Measurements from ENCODE around the gene LDLRAD4. TPM values are rescaled to one million over a fixed set of nuclear protein-coding genes. Genes with fewer than 3 reads are reported as not detected.
"Not testable (repeated sequence)": the region's sequence is repeated elsewhere in the genome, so short reads cannot be mapped to it uniquely, and the experiment has no call there.

Gene LDLRAD4
- total RNA-seq, 2 donors from 2014 or later, result 18.4 to 59.2 TPM

GRCh38 chr18:13252686-13253410 is 34.3 kb downstream of the LDLRAD4 start:
- DNase-seq (ENCODE audit: low spot score in 2 of 2) (no peak), ATAC-seq (no peak)
- no peaks in the 10 kb centered on the region for H3K9me3 Mint-ChIP-seq
- H3K27ac Mint-ChIP-seq, result peak overlapping the region in 1 of 2 donors; percentile 39
- H3K36me3 Mint-ChIP-seq, result no peaks in the 10 kb centered on the region

GRCh38 chr18:13253786-13254688 is 35.5 kb downstream of the LDLRAD4 start:
- DNase-seq (ENCODE audit: low spot score in 2 of 2) (no peak), ATAC-seq (no peak)
- Mint-ChIP-seq H3K27ac (peak overlapping the region in 1 of 2 donors; percentile 59), H3K9me3 (no peaks in the 10 kb centered on the region), H3K36me3 (no peaks in the 10 kb centered on the region)

- H3K9me3 Mint-ChIP-seq, result no peaks in the 10 kb centered on the region
- ATAC-seq, result no peak
- DNase-seq (ENCODE audit: low spot score in 2 of 2), result no peak
- no peaks in the 10 kb centered on the region for H3K36me3 Mint-ChIP-seq
- peak overlapping the region in 1 of 2 donors; percentile 20 for H3K27ac Mint-ChIP-seq
Observed at GRCh38 chr18:13254971-13255927, 36.7 kb downstream of the LDLRAD4 start.

- no peaks in the 10 kb centered on the region for H3K36me3 Mint-ChIP-seq
- H3K27ac Mint-ChIP-seq, result peak overlapping the region in 1 of 2 donors; percentile 48
- ATAC-seq, result no peak
- DNase-seq (ENCODE audit: low spot score in 2 of 2), result no peak
- H3K9me3 Mint-ChIP-seq, result no peaks in the 10 kb centered on the region
Observed at GRCh38 chr18:13256444-13257305, 38.1 kb downstream of the LDLRAD4 start.

GRCh38 chr18:13257361-13257980 is 38.9 kb downstream of the LDLRAD4 start:
- Mint-ChIP-seq H3K27ac (no peak overlapping the region), H3K9me3 (no peaks in the 10 kb centered on the region), H3K36me3 (no peaks in the 10 kb centered on the region)
- no peak for DNase-seq (ENCODE audit: low spot score in 2 of 2)
- no peak for ATAC-seq

GRCh38 chr18:13258921-13259320 is 40.4 kb downstream of the LDLRAD4 start:
- no peak for DNase-seq (ENCODE audit: low spot score in 2 of 2)
- no peak overlapping the region for H3K27ac Mint-ChIP-seq
- no peak for ATAC-seq
- no peaks in the 10 kb centered on the region for H3K36me3 Mint-ChIP-seq
- no peaks in the 10 kb centered on the region for H3K9me3 Mint-ChIP-seq

GRCh38 chr18:13259701-13260100 is 41.1 kb downstream of the LDLRAD4 start:
- ATAC-seq, result no peak
- DNase-seq (ENCODE audit: low spot score in 2 of 2), result no peak
- no peaks in the 10 kb centered on the region for H3K9me3 Mint-ChIP-seq
- no peak overlapping the region for H3K27ac Mint-ChIP-seq
- H3K36me3 Mint-ChIP-seq, result no peaks in the 10 kb centered on the region

GRCh38 chr18:13260197-13260934 is 41.8 kb downstream of the LDLRAD4 start:
- Mint-ChIP-seq H3K9me3 (no peaks in the 10 kb centered on the region), H3K36me3 (peaks cover 4% of the 10 kb centered on the region in 2 donors), H3K27ac (no peak overlapping the region)
- no peak for ATAC-seq
- DNase-seq (ENCODE audit: low spot score in 2 of 2), result no peak

GRCh38 chr18:13260935-13261640 is 42.5 kb downstream of the LDLRAD4 start:
- ATAC-seq (no peak), DNase-seq (ENCODE audit: low spot score in 2 of 2) (no peak)
- no peaks in the 10 kb centered on the region for H3K9me3 Mint-ChIP-seq
- peak overlapping the region in 1 of 2 donors; percentile 31 for H3K27ac Mint-ChIP-seq
- peaks cover 4 to 6% of the 10 kb centered on the region in 2 donors for H3K36me3 Mint-ChIP-seq

- ATAC-seq (no peak), DNase-seq (ENCODE audit: low spot score in 2 of 2) (no peak)
- H3K36me3 Mint-ChIP-seq, result peaks cover 4 to 6% of the 10 kb centered on the region in 2 donors
- H3K9me3 Mint-ChIP-seq, result no peaks in the 10 kb centered on the region
- H3K27ac Mint-ChIP-seq, result peak overlapping the region in 1 of 2 donors; percentile 31
Observed at GRCh38 chr18:13261661-13262357, 43.2 kb downstream of the LDLRAD4 start.

GRCh38 chr18:13262358-13262680 is 43.8 kb downstream of the LDLRAD4 start:
- H3K9me3 Mint-ChIP-seq; DNase-seq (ENCODE audit: low spot score in 2 of 2); ATAC-seq; H3K36me3 Mint-ChIP-seq; H3K27ac Mint-ChIP-seq: not testable (repeated sequence)

- ATAC-seq (no peak), DNase-seq (ENCODE audit: low spot score in 2 of 2) (no peak)
- H3K36me3 Mint-ChIP-seq, result peaks cover 4 to 6% of the 10 kb centered on the region in 2 donors
- no peaks in the 10 kb centered on the region for H3K9me3 Mint-ChIP-seq
- no peak overlapping the region for H3K27ac Mint-ChIP-seq
Observed at GRCh38 chr18:13262839-13263691, 44.5 kb downstream of the LDLRAD4 start.
